HG03558 (cell line): Measurements from ENCODE around the gene ARNT2.
"Not testable (repeated sequence)": the region's sequence is repeated elsewhere in the genome, so short reads cannot be mapped to it uniquely, and the experiment has no call there.

ENCODE experiments used
- ATAC-seq: cut with Tn5 transposase; IDR thresholded peaks from one replicate; pipeline ENCODE4 v1.9.1; 2021; ENCODE audit warnings: moderate number of reproducible peaks; ENCODE audit not compliant: unreplicated experiment; ENCODE audit errors: extremely low read depth

ARNT2 gene

DNA sequence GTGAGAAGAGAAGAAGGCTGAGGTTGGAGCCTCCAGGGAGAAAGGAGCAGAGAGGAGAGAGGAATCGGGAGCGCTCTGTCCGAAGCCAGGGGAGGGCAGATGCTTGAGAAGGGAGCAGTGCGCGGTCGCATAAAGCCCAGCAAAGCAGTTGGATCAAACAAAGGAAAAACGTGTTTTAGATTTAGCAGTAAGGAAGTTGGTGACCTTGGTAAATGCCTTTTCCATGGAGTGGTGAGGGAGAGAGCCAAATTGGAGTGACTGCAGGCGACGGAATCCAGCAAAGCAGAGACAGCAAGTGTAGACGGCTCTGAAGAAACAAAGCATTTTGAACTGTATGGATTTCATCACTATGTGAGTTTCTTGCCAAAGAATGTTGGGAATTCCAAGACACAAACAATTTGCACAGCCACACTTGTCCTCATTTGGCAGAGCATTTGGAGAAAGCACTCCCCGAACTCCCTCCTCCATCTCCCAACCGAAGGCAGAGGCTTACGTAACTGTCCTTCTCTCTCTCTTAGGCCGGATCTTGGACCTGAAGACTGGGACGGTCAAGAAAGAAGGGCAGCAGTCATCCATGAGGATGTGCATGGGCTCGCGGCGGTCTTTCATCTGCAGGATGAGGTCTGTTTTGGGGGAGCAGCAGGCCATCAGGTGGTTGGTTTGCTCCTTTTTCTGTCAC is 103.6 kb downstream of the ARNT2 start:
- no peak for ATAC-seq

DNA sequence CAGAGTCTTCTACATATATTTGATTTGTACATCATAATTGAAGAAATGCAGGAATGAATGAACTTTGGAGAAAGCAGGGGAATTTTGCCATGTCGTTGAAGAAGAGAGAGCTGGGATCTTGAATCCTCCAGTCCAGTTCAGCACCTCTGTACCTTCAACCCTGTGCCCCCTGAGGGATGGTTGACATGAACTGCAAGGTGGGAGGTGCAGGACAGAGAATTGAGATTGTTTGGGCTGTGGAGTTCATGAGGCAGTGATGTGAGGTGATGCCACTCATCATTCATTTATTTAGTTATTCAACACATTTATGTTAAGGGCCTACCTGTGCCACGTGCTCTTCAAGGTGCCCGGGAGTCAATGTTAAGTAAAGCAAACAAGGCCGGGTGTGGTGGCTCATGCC is 104.6 kb downstream of the ARNT2 start:
- no peak for ATAC-seq

DNA sequence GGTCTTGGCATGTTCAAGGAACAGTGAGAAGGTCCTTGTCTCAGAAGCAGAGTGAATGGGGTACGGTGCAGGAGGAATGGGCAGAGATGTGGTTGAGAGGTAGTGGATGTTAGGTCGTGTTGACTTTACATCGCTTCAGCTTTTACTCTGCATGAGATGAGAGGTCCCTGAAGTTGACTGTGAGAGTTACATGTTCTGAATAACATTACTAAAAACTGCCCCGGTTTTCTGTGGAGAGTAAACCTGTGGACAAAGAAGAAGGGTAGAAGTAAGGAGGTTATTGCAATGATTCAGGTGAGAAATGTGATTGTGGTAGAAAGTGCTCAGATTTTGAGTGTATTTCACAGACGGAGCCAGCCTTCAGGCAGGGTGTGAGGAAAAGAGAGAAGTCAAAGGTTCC is 105.6 kb downstream of the ARNT2 start:
- ATAC-seq, result no peak

DNA sequence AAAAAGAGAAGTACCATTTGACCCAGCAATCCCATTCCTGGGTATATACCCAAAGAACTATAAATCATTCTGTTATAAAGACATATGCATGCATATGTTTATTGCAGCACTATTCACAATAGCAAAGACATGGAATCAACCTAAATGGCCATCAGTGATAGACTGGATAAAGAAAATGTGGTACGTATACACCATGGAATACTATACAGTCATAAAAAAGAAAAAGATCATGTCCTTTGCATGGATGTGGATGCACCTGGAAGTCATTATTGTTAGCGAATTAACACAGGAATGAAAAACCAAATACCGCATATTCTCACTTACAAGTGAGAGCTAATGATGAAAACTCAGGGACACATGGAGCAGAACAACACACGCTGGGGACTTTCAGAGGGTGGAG is 106.8 kb downstream of the ARNT2 start:
- ATAC-seq, result not testable (repeated sequence)

DNA sequence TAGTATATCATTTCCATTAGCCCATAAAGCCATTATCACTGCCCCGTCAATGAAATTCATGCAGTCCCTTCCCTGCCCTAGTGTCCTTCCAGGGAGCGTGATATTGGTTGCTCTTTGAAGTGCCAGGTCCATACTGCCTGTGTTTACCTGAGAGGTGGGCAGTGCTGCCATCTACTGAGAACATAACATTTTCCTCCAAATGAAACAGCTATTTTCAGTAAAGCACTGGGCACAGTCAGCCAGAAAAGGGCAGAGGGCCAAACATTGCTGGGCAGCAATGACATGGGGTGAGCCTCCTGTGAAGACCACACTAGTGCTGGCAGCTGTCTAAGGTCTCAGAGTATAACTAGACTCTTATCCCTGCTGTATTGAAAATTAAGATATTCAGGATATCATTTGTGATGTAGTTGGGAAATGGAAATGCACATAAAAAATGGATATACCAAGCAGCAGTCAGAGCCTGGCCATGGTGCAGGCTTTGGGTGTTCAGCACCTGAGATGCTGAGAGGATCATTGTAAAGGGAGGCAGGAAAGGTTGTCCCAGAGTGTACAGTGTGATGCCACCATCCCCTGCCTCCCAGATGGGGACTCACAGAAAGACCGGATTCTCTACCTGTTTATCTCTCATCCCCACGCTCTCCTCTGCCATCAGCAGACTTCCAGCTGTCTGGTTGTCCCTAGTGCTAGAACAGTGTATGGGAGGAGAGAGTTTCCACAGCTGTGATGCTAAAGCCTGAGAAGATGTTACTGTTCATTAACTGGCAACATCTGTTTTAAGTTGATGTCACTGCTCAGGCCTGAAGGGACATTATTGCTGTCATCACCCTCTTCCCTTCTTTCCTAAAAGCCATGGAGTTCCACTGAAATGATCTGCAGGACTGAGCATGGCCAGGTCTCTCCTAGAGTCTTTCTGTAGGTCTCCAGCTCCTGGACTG is 108.8 kb downstream of the ARNT2 start:
- ATAC-seq, result no peak

DNA sequence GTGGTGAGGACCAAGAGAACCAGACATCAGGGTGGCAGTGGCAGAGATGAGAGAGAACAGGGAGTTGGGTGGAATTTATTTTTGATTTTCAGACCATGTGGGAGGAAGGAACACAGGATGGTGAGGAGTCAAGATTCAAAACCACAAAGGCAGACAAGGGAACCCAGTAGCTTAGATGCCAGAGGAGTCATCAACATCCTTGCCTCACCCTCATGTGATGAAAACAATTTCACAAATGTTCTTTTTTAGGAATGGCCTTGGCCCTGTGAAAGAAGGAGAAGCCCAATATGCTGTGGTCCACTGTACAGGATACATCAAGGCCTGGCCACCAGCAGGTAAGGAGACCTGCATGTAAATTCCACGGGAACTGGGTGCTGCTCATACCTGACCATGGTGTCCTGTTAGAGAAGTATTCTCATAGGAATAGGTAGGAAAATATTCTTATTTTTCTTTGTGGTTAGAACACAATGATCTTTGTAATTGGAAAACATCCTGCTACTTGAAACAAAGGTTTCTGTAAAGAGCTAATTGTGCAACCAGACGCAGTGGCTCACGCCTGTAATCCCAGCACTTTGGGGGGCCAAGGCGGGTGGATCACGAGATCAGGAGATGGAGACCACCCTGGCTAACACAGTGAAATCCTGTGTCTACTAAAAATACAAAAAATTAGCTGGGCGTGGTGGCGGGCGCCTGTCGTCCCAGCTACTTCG is 110.0 kb downstream of the ARNT2 start:
- no peak for ATAC-seq

DNA sequence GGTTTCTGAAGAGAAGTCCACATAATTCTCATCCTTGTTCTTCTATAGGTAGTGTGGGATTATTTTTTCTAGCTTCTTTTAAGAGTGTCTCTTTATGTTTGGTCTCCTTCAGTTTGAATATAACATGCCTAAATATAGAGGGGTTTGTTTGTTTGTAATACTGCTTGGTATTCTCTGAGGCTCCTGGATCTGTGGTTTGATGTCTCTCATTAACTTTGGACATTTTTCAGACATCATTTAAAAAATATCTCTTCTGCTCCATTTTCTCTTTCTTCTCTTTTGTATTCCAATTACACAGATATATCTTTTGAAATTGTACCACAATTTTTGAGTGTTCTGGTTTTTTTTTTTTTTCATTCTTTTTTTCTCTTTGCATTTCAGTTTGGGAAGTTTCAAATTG is 113.1 kb downstream of the ARNT2 start:
- ATAC-seq, result no peak

DNA sequence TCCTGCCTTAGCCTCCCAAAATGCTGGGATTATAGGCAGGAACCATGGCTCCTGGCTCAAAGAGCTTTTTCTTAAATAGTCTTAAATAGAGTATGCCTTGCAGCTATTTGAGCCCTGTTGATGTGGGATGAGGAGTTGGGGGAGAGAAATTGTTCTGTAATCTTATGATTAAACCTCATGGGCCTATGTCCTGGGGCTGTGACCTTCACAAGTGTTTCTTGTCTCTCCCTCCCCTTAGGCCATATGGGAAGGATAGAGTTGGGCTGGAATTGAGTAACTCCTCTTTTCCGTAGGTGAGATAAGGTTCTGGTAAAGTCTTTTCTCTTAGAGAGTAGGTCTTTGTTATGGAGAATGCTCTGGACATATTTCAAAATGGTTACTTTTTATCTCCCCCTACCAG is 114.3 kb downstream of the ARNT2 start:
- ATAC-seq, result no peak

DNA sequence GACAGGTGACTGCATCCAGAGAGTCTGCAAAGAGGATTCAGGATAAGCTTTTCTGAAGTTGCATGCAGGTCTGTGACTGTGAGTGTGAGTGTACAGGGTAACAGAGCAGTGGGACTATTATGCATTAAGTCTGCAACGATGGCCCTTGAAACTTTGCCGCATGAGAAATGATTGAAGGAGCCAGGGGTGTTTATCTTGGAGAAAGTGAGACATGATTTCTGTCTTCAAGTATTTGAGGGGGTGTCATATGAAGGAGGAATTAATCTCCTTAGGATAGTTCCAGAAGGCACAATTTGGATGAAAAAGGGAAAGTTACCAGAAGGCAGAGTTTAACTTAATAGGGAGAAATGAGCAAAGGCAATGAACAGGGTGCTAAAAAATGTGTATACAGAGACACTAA is 119.6 kb downstream of the ARNT2 start:
- ATAC-seq, result no peak

DNA sequence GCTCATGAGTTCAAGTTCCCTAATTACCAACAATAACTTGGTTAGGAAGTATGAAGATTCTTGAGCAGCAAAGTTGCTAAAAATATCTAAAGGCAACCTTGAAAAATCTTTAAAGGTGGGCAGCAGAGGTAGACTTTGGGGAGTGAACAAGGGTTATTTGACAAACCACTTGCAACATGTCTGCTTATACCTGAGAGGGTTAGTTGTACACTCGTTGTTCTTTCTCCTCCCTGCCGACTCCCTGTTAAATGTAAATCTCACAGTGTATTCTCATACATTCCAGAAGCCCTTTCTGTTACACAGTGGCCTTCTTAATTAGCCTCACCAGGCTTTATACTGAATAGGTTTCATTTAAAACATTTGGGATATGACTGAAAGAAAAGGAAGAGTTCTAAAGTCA is 121.7 kb downstream of the ARNT2 start:
- ATAC-seq, result no peak

DNA sequence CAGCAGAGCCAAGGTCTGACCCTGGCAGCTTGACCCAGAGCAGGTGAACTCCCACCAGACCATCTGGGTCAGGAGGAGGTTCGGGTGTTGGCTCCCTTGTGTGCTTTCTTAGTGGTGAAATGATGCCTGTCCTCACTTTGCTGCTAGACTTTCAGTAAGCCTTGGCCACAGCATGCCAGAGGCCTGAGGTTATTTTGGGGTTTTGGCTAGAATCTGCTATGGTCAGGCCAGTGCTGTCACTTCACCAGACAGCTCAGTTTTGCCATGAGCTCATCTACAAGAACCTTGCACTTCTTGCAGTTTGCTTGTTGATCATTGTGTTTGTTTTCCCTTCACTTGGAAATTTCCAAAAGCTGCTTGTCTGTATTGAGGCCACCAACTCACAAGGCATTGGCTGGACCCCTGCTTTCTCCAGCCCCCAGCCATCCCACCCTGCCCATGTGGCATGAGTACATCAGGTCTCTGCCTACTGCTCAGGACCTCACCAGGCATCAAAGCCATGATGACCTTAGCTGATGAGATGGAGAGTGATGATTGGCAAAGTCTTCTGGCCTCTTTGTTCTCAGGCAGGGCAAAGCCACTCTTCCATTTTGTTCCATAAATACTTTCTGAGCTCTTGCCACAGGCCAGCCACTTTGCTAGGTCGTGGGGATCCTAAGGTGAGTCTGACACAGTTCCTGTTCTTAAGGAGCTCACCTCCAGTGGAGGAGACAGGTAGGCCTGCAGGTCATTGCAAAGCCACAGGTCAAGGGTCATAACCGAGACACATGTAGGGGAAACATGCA is 122.6 kb downstream of the ARNT2 start:
- no peak for ATAC-seq

DNA sequence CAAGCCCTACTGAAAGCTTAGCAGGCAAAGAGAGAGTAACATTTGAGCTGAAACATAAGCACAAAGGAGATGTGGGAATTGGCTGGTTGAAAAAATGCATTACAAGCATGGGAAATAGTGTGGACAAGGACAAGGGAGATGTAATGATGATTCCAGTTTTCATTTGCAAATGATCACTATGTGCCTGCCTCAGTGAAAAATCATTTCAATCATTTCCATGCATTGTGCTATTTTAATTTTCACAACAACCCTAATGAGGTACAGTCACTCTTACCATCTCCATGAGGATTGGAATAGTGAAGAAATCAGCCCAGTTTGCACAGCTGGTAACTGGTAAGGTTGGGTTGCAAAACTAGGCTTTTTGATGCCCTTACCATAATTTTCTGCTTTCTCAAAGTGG is 123.2 kb downstream of the ARNT2 start:
- ATAC-seq, result no peak

DNA sequence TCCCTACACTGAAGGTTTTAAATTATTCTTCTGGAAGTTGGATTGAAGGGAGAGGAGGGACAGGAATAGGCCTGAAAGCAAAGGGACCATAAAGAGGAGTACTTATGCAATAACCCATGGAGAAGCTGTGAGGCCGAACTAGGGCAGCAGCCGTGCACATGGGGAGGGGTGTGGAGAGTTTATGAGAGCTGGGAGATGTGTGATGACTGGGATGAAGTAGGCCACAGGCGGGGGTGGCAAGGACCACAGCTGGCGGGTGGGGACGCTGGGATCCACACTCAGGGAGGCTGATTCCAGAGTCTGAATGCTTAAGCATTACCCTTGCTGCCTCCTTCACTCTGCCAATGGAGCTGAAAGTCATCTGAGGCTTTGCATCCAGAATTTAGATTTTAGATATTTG is 123.8 kb downstream of the ARNT2 start:
- ATAC-seq, result no peak

DNA sequence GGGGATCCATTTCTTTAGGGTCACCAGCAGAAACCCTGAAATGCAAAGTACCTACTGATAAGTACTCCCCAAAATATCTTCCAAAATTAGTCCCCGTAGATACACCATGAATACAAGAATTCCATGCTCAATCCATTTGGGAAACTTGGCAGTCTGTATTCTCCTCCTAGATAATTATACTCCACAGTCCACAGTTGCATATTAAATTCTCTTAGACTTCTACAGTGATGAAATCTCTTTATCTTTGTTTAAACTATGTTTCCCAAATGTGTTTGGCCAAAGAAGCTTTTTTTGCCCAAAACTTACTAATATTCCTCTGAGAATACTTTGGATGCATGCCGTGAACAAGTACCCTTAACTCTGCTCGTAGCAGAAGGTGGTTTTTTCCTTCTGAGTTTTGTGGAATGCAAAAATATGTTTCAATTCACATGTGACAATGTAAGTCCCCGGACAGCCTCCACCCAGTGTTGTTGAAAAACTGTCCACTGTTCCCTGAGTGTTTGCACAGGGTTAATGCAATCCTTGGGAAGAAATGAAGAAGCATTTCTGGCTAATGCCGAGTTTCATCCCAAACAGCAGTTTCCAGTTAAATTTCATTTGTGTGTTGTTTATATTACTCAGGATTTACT is 126.7 kb downstream of the ARNT2 start:
- no peak for ATAC-seq

DNA sequence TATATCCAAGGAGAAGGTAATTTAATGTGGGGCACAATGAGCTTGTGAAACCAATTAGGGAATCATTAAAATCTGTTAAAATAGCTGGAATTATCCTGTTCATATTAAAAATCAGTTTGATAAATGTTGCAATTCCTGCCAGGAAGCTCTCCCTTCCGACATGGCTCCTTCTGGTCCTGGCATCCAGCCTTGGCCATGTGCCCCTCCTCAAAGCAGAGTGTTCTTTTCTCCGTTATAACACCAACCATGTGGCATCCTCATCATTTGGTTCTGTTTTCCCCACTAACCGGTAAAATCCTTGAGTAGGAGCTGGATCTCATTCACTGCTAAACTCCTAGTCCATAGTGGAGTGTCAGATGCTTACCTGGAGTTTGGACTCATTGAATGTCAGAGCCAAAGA is 127.2 kb downstream of the ARNT2 start:
- ATAC-seq, result no peak

DNA sequence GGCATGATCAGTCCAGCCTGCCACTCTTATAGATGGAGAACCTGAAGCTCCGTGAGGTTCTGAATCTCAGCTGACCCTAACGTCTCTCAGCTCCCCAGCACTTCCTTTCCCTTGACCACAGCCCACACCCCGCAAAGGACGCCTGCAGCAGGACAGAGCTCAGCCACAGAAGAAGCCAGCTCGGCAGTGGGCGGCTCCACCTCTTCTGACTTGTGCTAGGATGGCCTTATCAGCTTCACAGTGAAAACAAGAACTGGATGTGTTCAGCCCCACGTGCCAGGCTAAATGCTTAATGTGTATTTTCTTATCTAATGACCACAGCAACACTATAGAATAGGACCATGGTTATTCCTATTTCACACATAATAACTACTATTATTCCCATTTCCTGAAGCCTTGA is 127.6 kb downstream of the ARNT2 start:
- ATAC-seq, result no peak

DNA sequence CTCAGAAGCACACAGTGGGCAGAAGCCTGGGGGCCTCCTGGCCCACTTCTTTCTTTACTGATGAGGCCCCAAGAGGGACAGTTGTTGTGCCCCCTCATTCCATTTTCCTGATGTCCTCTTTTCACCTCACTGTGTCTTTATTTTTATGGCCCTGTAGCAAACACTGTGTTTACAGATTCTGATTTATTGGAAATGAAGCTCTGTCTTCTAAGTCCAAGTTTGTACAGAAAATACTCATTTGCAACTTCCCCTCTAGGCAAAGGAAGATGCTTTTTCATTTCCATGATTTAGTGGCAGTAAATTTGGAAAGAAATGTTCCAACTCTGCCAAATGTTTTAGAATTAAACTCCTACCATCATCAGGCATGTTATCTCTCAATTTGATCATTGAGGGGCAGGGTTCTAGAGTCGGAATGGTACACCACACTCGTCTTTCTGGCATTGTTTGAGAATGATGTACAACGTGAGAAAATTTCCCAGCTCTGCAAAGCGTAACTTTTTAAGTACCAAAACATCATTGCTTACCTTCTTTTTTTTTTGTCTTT is 129.7 kb downstream of the ARNT2 start:
- ATAC-seq, result no peak

DNA sequence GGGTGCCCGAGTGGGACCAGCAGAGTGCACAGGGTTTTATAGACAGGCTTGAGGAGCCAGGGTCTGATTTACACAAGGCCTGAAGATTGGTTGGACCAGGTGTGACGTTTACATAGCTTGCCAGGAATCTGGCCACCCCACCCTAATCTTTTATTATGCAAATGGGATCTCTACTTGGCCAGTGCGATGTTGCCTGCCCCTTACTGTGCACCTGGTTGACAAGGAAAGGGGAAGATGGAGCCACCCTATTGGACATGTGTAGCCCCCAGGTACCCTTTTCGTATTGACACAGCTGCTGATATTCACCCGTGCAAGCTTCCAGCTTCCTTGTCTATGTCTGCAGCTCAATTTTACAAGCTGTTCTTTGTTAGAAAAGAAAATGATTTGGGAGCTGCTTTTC is 132.0 kb downstream of the ARNT2 start:
- no peak for ATAC-seq

DNA sequence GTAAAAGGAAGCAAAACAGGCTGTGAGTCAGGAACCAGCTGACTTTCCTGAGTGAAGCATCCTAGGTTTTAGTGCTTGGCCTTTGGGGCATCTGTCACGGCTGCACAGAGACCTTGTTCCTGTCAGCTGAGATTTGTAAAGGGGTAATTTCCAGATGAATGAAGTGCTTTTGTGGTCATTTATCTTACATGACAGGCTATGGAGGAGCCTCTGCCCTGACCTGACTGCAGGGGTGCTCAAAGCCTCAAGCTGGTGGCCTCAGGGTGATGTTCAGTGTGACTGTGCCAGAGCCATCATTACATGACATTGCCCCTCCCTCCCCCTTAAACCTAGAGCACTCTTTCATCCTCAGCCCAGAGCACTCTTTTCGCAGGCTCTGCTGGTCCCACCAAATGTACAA is 132.5 kb downstream of the ARNT2 start:
- no peak for ATAC-seq

DNA sequence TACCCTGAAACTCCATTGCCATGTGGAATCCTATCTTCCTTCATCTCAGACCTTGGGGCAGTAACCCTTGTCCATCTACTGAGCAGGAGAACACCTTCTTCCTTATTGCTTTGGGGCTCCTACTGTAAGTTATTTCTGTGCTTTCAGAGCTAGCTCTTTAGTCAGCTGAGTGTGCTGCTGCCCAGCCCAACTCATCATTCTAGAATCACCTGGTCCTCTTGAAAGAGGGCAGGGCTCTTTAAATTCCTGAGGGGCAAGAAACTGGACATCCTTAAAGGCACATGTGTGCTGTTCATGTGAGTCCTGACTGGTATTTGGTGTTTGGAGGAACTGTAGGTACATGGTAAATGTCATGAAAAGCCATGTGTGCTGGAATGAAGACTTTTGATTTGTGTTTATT is 140.9 kb downstream of the ARNT2 start:
- ATAC-seq, result no peak
